Left ventricle myocardium inferior (tissue), 1 donor: Measurements from ENCODE around the gene ITGAD. TPM values are rescaled to one million over a fixed set of nuclear protein-coding genes. Genes with fewer than 3 reads are reported as not detected.
A peak's percentile ranks its signal among the peaks of the same experiment; 100 is the strongest.

Experiments
- DNase-seq: peaks from one replicate; pipeline ENCODE4 v3.0.0-alpha.2; 2020
- H3K27ac ChIP-seq: fragments of 200-600 bp; replicated peaks from 2 replicates; pipeline ENCODE4 v1.8.0; 2021
- H3K27me3 ChIP-seq: fragments of 200-600 bp; 2 replicates; pipeline ENCODE4 v1.8.0; 2021; ENCODE audit warnings: low read depth
- H3K36me3 ChIP-seq: fragments of 200-600 bp; 2 replicates; pipeline ENCODE4 v1.8.0; 2021
- H3K4me1 ChIP-seq: fragments of 200-600 bp; 2 replicates; pipeline ENCODE4 v1.8.0; 2021
- H3K4me3 ChIP-seq: fragments of 200-600 bp; 2 replicates; pipeline ENCODE4 v1.8.0; 2021; ENCODE audit warnings: mild to moderate bottlenecking, moderate library complexity
- H3K9me3 ChIP-seq: fragments of 200-600 bp; replicated peaks from 2 replicates; pipeline ENCODE4 v1.8.0; 2021
- intact Hi-C: fragments of 100-400 bp; cut with micrococcal nuclease; formaldehyde crosslinking; loops from one replicate; pipeline ENCODE4 v1.11.0; 2022
- total RNA-seq: library from RNA; stranded (reverse); fragmentation: NEBNext Ultra II Directional; extraction: Animal tissue kit (Norgen Biotek cat#: 25700); gene quantifications from one replicate; pipeline ENCODE4 v1.2.1, GENCODE V29; 2021
- TF ChIP-seq, protein P1 (sequence below): fragments of 200-600 bp; IDR thresholded peaks from 2 replicates; pipeline ENCODE4 v1.8.0; 2021; ENCODE audit warnings: antibody characterized with exemption, mild to moderate bottlenecking, borderline replicate concordance
- donor health status: DM: no; HTN: yes; CAD: no; lungs with severe emphysema.

Gene ITGAD
- total RNA-seq, 1 donor from 2014 or later: not detected

DNA sequence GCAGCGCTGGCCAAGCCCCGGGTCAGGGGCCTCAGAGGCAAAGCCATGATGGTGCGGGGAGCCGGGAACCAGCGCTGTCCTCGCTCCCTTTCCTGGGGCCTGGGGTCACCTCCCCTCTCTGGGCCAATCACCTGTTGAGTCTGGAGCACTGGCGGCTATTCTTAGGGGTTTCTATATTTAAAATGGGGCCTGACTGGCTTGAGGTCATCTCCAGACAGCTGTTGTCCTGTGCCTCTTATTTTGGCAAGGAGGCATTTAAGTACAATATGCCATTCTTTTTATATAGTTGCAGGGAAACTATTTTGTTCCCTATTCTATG is 35.1 kb downstream of the ITGAD start, which contains the start of gene COX6A2:
COX6A2 (minus strand) TSS at position 82 of the 319 bp plus-strand sequence; CDS start at position 47, 35 bp downstream.
- TF ChIP-seq, protein P1, sequence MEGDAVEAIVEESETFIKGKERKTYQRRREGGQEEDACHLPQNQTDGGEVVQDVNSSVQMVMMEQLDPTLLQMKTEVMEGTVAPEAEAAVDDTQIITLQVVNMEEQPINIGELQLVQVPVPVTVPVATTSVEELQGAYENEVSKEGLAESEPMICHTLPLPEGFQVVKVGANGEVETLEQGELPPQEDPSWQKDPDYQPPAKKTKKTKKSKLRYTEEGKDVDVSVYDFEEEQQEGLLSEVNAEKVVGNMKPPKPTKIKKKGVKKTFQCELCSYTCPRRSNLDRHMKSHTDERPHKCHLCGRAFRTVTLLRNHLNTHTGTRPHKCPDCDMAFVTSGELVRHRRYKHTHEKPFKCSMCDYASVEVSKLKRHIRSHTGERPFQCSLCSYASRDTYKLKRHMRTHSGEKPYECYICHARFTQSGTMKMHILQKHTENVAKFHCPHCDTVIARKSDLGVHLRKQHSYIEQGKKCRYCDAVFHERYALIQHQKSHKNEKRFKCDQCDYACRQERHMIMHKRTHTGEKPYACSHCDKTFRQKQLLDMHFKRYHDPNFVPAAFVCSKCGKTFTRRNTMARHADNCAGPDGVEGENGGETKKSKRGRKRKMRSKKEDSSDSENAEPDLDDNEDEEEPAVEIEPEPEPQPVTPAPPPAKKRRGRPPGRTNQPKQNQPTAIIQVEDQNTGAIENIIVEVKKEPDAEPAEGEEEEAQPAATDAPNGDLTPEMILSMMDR: no peak
- DNase-seq: peak; percentile 67
- Histone ChIP-seq H3K27me3 (peaks cover 9% of the 10 kb centered on the region), H3K36me3 (peaks cover 18% of the 10 kb centered on the region), H3K4me3 (peak within 1 kb of the TSS; percentile 73), H3K9me3 (no peaks in the 10 kb centered on the region), H3K4me1 (peaks cover 55% of the 10 kb centered on the region), H3K27ac (peak within 1 kb of the TSS; percentile 97)
- intact Hi-C loops: no loop called here

DNA sequence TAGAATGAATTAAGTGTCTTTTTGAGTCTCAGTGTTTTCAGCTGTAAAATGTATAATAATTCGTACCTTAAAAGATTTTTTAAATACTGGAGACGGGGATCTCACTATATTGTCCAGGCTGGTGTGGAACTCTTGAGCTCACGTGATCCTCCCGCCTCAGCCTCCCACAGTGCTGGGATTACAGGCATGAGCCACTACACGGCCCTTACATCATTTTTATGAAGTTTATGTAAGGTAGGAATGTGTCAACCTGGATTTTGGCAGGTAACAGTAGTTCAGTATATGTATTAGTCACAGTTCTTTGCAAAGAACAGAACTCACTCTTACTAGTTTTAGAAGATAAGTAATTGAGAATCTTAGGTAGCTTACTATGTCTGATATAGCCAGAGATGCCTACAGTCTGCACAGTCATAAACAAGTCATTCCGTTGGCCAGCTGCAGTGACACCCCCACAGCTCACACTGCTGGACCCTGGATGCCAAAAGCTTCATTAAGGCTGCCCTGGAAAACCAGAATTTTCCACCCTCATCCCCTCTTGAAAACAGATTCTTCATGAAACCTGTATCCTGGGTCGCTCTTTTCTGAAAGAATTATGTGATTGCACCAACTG is 35.6 kb downstream of the ITGAD start:
- H3K36me3 ChIP-seq: peaks cover 18% of the 10 kb centered on the region
- H3K27ac ChIP-seq: peak overlapping the region; percentile 97
- H3K4me3 ChIP-seq: peak overlapping the region; percentile 73
- no peaks in the 10 kb centered on the region for H3K9me3 ChIP-seq
- intact Hi-C loops: no loop called here
- H3K27me3 ChIP-seq: peaks cover 9% of the 10 kb centered on the region
- peaks cover 55% of the 10 kb centered on the region for H3K4me1 ChIP-seq
- DNase-seq: no peak
- TF ChIP-seq, protein P1: no peak

DNA sequence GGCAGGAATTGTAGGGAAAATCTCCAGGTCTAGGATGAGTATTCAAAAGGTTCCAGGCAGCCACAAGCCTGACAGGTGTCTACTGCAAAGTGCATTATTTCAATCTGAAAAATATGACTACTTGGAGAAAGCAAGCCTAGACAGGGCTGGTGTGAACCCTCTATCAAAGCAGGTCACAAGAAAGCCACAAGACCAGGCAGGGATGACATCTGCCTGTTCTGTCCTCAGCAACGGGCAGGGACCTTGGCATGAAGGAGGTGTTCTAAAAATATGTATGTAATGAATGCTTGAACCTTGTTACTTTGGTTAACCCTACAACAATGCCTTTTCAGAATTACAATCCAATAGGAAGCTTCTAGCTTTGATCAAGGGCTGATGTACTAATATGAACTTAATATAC is 36.2 kb downstream of the ITGAD start:
- Histone ChIP-seq H3K9me3 (no peaks in the 10 kb centered on the region), H3K4me1 (peaks cover 55% of the 10 kb centered on the region), H3K4me3 (peak overlapping the region; percentile 73), H3K27ac (peak overlapping the region; percentile 97), H3K36me3 (peaks cover 18% of the 10 kb centered on the region), H3K27me3 (peaks cover 9% of the 10 kb centered on the region)
- DNase-seq: no peak
- intact Hi-C loops: no loop called here
- TF ChIP-seq, protein P1: no peak

DNA sequence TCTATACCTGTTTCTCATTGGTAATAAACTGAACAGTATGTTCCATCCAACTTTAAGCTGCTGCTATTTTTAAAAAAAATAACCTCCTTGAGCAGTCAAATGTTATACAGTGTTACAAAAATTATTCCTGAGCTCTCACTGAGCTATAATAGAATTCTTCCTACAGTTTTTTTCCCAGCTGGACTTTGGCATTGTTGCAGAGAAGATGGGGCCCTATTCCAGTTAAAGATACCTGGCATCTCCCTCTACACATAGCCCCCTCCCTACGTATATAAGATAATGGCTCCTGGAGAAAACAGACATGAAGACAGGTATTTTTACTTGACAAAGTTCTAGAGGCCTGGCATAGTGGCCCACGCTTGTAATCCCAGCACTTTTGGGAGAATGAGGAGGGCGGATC is 36.7 kb downstream of the ITGAD start:
- Histone ChIP-seq H3K36me3 (peaks cover 18% of the 10 kb centered on the region), H3K27me3 (peaks cover 6% of the 10 kb centered on the region), H3K4me1 (peaks cover 55% of the 10 kb centered on the region), H3K9me3 (no peaks in the 10 kb centered on the region), H3K4me3 (peak overlapping the region; percentile 14), H3K27ac (peak overlapping the region; percentile 97)
- TF ChIP-seq, protein P1: no peak
- intact Hi-C loops: no loop called here
- no peak for DNase-seq

DNA sequence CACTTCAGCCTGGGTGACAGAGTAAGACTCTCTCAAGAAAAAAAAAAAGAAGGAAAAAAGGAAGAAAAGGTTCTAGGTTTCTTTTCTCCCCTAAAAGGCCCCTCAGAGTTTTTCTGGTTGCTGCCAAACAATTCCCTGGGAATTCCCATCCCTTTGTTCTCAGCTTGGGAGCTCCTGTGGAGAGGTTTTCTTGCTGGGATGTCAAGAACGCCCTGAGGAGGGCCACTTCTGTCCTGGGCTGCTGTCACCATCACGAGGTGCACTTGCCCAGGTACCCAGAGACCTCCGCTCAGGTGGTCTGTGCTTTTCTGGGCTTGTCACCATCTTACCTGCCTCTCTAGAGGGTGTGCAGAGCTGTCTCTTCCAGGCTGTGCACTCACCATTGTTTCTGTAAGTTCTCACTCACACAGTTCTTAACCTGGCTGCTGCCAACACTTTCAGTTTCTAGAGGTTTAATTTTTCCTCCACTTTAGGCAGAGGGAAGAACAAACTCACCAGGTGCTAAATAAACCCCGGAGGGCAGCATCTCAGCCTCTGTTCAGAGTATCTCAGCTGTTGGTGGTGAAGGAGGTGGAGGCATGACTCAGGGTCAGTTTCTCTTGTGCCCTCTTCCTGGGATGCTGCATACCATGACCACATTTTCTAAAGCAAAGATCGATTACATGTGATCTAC is 37.4 kb downstream of the ITGAD start:
- peaks cover 13% of the 10 kb centered on the region for H3K36me3 ChIP-seq
- H3K4me3 ChIP-seq: peak overlapping the region; percentile 14
- peaks cover 5% of the 10 kb centered on the region for H3K27me3 ChIP-seq
- TF ChIP-seq, protein P1: no peak
- H3K9me3 ChIP-seq: no peaks in the 10 kb centered on the region
- DNase-seq: no peak
- H3K27ac ChIP-seq: peak overlapping the region; percentile 97
- H3K4me1 ChIP-seq: peaks cover 52% of the 10 kb centered on the region
- intact Hi-C loops: no loop called here
